GM21528 (cell line): ENCODE data around the gene HRH1.

ENCODE experiments used
- ATAC-seq: cut with Tn5 transposase; IDR thresholded peaks from one replicate; pipeline ENCODE4 v1.9.1; 2021; ENCODE audit warnings: mild to moderate bottlenecking, moderate library complexity; ENCODE audit not compliant: unreplicated experiment, low FRiP score

The HRH1 gene

GRCh38 chr3:11272906-11273574, 118.7 kb downstream of the HRH1 start:
- no peak for ATAC-seq

- no peak for ATAC-seq
Measured at GRCh38 chr3:11273891-11274291, 119.6 kb downstream of the HRH1 start.

GRCh38 chr3:11274566-11275142, 120.4 kb downstream of the HRH1 start:
- no peak for ATAC-seq

GRCh38 chr3:11275926-11276325, 121.6 kb downstream of the HRH1 start:
- no peak for ATAC-seq

GRCh38 chr3:11276901-11277300, 122.6 kb downstream of the HRH1 start:
- no peak for ATAC-seq

- ATAC-seq = no peak
Measured at GRCh38 chr3:11282250-11283138, 128.2 kb downstream of the HRH1 start.

- no peak for ATAC-seq
Measured at GRCh38 chr3:11283139-11283475, 128.8 kb downstream of the HRH1 start.

GRCh38 chr3:11284011-11284410, 129.7 kb downstream of the HRH1 start:
- ATAC-seq = no peak

- ATAC-seq = no peak
Measured at GRCh38 chr3:11285471-11285870, 131.2 kb downstream of the HRH1 start.

- ATAC-seq = no peak
Measured at GRCh38 chr3:11287404-11287803, 133.1 kb downstream of the HRH1 start.

- no peak for ATAC-seq
Measured at GRCh38 chr3:11288021-11288491, 133.8 kb downstream of the HRH1 start.

- peak; percentile 64 for ATAC-seq
Measured at GRCh38 chr3:11288786-11289637, 134.7 kb downstream of the HRH1 start.

GRCh38 chr3:11289864-11290263, 135.6 kb downstream of the HRH1 start:
- no peak for ATAC-seq

GRCh38 chr3:11290743-11291680, 136.7 kb downstream of the HRH1 start:
- ATAC-seq = no peak

- no peak for ATAC-seq
Measured at GRCh38 chr3:11291808-11292207, 137.5 kb downstream of the HRH1 start.

- ATAC-seq = no peak
Measured at GRCh38 chr3:11297126-11297525, 142.8 kb downstream of the HRH1 start.

GRCh38 chr3:11300970-11301369, 146.7 kb downstream of the HRH1 start:
- ATAC-seq = peak; percentile 80

GRCh38 chr3:11302444-11302843, 148.2 kb downstream of the HRH1 start:
- no peak for ATAC-seq

GRCh38 chr3:11304175-11304574, 149.9 kb downstream of the HRH1 start:
- ATAC-seq = no peak
